BLaER1 treated with 17β-estradiol and CSF1 and Interleukin-3, amounts not matched to agents 10 nM and 100 nM (cell line): ENCODE results near the gene FUNDC2.

ENCODE experiments used
- H3K27ac ChIP-seq, 11 experiments: shearing (Covaris generic); formaldehyde crosslinking; 2 replicates each; pipeline ENCODE4 v1.8.1; 2022
- H3K27me3 ChIP-seq, 11 experiments: shearing (Covaris generic); formaldehyde crosslinking; 2 replicates each; pipeline ENCODE4 v1.8.1; 2022
- H3K36me3 ChIP-seq, 11 experiments: shearing (Covaris generic); formaldehyde crosslinking; 2 replicates each; pipeline ENCODE4 v1.8.1; 2022
- H3K4me1 ChIP-seq, 10 experiments: shearing (Covaris generic); formaldehyde crosslinking; 2 replicates each; pipeline ENCODE4 v1.8.1; 2022
- H3K4me2 ChIP-seq, 11 experiments: shearing (Covaris generic); formaldehyde crosslinking; 2 replicates each; pipeline ENCODE4 v1.8.1; 2022
- H3K4me3 ChIP-seq, 10 experiments: shearing (Covaris generic); formaldehyde crosslinking; 2 replicates each; pipeline ENCODE4 v1.8.1; 2022
- H3K9ac ChIP-seq, 11 experiments: shearing (Covaris generic); formaldehyde crosslinking; 2 replicates each; pipeline ENCODE4 v1.8.1; 2022
- H3K9me3 ChIP-seq, 11 experiments: shearing (Covaris generic); formaldehyde crosslinking; replicated peaks in 1 of 11; 2 replicates each; pipeline ENCODE4 v1.8.1; 2022
- H4K20me1 ChIP-seq, 11 experiments: shearing (Covaris generic); formaldehyde crosslinking; 2 replicates each; pipeline ENCODE4 v1.8.1; 2022
- Cebpa-rat ChIP-seq, 11 experiments: shearing (Covaris generic); IDR thresholded peaks; 2 replicates each; pipeline ENCODE4 v1.8.1; 2022

The FUNDC2 gene

GRCh38 chrX:155009994-155010472 lies 16.6 kb upstream of the FUNDC2 start:
- Histone ChIP-seq H3K4me3 (no peak overlapping the region), H3K27ac (no peak overlapping the region), H3K36me3 (no peaks in the 10 kb centered on the region), H3K27me3 (peaks cover 39 to 79% (median 69%) of the 10 kb centered on the region in 11 experiments), H4K20me1 (no peaks in the 10 kb centered on the region), H3K4me2 (no peak overlapping the region), H3K9me3 (0 out of 22 replicates have a peak, but pooled peaks cover 0 to 6% (median 0%) of the 10 kb centered on the region in 11 experiments), H3K4me1 (no peaks in the 10 kb centered on the region), H3K9ac (no peak overlapping the region)
- TF ChIP-seq Cebpa-rat (IDR thresholded peaks at IDR 0.05) = no peak

DNA sequence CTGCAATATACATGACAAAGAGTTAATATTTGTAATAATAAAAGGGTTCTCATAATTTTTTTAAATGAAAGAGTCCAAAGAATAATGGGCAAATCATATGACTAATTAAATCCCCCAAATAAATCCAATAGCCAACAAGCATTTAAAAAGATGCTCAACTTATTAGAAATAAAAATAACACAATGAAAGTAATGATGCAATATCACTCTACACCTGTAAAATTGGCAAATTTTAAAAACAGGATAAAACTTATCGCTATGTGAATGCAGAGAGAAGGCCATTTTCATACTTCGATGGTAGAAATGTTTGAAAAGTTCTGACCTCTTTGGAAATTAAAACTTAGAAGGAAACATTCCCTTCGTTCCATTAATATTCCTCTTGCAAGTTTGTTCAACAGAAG lies 6.1 kb upstream of the FUNDC2 start:
- H3K36me3 ChIP-seq = no peaks in the 10 kb centered on the region
- no peaks in the 10 kb centered on the region; a peak in 2 of 22 replicates for H4K20me1 ChIP-seq
- H3K4me2 ChIP-seq = no peak overlapping the region
- H3K9ac ChIP-seq = no peak overlapping the region
- H3K9me3 ChIP-seq = no peaks in the 10 kb centered on the region
- peaks cover 61 to 98% (median 89%) of the 10 kb centered on the region in 11 experiments for H3K27me3 ChIP-seq
- TF ChIP-seq Cebpa-rat (IDR thresholded peaks at IDR 0.05) = no peak
- H3K4me3 ChIP-seq = no peak overlapping the region
- no peak overlapping the region for H3K27ac ChIP-seq
- H3K4me1 ChIP-seq = peaks cover 0 to 15% (median 0%) of the 10 kb centered on the region in 10 experiments; a peak in 6 of 20 replicates

DNA sequence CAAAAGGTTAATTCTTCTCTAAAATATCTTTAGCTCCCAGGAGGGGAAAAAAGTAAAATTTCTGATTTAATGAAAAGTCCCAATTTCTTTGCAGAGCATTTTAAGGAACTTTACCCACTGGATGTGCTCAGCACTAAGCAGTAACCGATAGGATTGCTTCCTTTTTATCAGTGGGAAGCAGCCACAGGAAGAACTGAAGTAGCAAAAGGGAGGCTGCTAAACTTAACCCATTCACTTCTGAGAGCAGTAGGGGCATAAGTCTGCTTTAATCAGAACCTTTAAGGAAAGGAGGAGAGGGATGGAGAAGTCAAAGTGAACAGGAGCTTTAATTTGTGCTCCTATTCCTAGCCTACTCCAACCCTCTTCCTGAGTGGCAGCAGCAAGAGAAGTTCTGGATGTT lies 4.1 kb upstream of the FUNDC2 start, which contains the start of gene F8:
F8 (minus strand) TSS at position 139 of the 400 bp plus-strand sequence. CDS start 171 bp downstream, outside the sequence.
- TF ChIP-seq Cebpa-rat (IDR thresholded peaks at IDR 0.05) = no peak
- peaks cover 58 to 78% (median 69%) of the 10 kb centered on the region in 11 experiments for H3K27me3 ChIP-seq
- no peak within 1 kb of the TSS for H3K9ac ChIP-seq

DNA sequence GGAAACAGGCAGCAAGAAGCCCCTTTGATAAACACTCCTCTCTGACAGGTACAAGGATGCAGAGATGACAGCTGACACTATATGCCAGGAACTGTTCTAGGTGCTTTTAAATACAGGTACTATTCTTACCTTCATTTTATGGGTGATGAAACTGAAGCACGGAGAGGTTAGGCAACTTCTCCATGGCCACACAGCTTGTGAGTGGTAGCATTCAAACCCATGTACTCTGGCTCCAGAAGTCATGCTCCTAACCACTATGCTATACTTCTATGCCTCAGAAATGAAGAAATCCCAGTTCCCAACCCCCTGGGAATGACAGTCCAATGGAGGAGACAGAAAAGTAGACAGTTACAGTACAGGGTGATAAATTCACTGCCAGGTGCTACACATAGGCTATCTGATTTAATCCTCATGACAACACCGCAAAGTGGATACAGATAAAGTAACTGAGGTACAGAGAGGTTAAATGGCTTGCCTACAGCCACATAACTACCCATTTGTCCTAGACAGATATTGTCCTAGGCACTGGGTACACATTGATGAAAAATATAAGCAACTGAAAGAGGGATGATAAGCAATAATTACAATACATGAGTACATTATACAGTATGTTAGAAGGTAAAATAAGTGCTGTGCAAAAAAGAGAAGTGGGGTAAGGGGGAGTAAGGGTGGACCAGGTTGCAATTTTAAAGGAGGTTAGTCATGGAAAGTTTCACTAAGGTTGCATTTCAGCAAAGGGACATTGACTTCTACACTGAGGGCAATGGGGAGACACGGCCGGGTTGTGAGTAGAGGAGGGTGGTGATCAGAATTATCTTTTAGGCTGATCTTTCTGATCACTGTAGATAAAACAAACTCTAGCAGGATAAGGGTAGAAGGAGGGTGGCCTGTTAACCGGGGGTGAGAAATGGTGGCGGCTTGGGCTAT lies 2.5 kb upstream of the FUNDC2 start:
- Histone ChIP-seq H3K36me3 (no peaks in the 10 kb centered on the region), H3K9ac (no peak overlapping the region), H3K4me3 (no peak overlapping the region), H4K20me1 (peaks cover 0 to 4% (median 0%) of the 10 kb centered on the region in 11 experiments; a peak in 2 of 22 replicates), H3K27me3 (peaks cover 47 to 72% (median 62%) of the 10 kb centered on the region in 11 experiments), H3K9me3 (no peaks in the 10 kb centered on the region; a peak in 2 of 22 replicates), H3K27ac (no peak overlapping the region), H3K4me2 (no peak overlapping the region), H3K4me1 (peaks cover 0 to 29% (median 13%) of the 10 kb centered on the region in 10 experiments; a peak in 16 of 20 replicates)
- TF ChIP-seq Cebpa-rat (IDR thresholded peaks at IDR 0.05) = no peak

More for the DNA sequence above, 4.1 kb upstream of the FUNDC2 start, which contains the start of gene F8:
- no peaks in the 10 kb centered on the region for H3K36me3 ChIP-seq
- no peaks in the 10 kb centered on the region; a peak in 2 of 22 replicates for H3K9me3 ChIP-seq
- H3K27ac ChIP-seq = no peak within 1 kb of the TSS
- H3K4me1 ChIP-seq = peaks cover 0 to 15% (median 0%) of the 10 kb centered on the region in 10 experiments; a peak in 6 of 20 replicates
- H4K20me1 ChIP-seq = no peaks in the 10 kb centered on the region
- H3K4me3 ChIP-seq = no peak within 1 kb of the TSS
- peak within 1 kb of the TSS in 4 of 11 experiments; percentile 15 to 42 (median 37); a peak in 6 of 22 replicates for H3K4me2 ChIP-seq

DNA sequence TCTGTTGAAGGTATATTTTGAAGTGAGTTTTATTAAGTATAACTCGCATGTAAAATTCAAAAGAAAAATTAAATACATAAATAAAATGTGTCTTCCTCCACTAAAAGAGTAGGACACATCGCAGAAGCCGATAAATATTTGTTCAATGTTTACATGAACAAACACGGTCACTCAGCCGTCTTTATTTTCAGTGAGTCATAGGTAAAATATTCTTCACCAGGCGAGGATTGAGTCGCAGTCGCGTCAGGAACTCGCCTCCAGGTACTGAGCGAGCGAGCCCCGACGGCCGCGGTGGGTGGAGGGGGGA lies 271 bp upstream of the FUNDC2 start:
- H3K4me1 ChIP-seq = peaks cover 0 to 29% (median 13%) of the 10 kb centered on the region in 10 experiments; a peak in 16 of 20 replicates
- peaks cover 33 to 63% (median 50%) of the 10 kb centered on the region in 11 experiments for H3K27me3 ChIP-seq
- peak overlapping the region; percentile 38 to 75 (median 64) for H3K4me3 ChIP-seq
- no peak for TF ChIP-seq Cebpa-rat (IDR thresholded peaks at IDR 0.05)
- H3K9me3 ChIP-seq = peaks cover 0 to under 1% (median 0%) of the 10 kb centered on the region in 11 experiments; a peak in 2 of 22 replicates
- peak overlapping the region; percentile 67 to 95 (median 93); a peak in 21 of 22 replicates for H3K9ac ChIP-seq
- H3K27ac ChIP-seq = peak overlapping the region; percentile 18 to 97 (median 95); a peak in 20 of 22 replicates
- H4K20me1 ChIP-seq = peaks cover 0 to 8% (median 0%) of the 10 kb centered on the region in 11 experiments; a peak in 4 of 22 replicates
- no peaks in the 10 kb centered on the region for H3K36me3 ChIP-seq
- H3K4me2 ChIP-seq = peak overlapping the region in 5 of 11 experiments; percentile 24 to 44 (median 29); a peak in 6 of 22 replicates

DNA sequence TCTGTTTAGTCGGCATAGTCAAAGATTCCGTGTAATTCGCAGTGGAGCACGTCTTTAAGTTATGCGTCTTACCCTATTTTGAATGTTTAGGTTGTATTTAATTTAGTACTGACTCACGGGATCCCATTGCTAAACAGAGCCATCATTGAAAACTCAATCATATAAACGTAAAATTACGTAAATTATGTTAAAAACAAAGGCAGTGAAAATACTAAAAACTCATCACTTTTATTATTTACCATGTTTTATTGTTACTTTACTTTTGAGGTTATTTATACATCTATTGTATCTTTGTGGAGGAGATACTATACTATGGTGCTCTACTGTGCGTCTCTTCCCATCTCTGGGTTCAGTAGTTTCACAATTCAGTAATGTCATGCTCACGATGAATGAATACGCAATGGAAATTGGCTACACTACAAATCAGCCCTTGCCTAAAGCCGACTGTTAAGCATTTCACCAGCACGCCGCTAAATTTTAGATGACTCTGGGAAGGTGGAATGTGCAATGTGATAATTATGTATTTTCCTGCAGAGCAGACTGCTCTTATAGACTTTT lies 944 bp downstream of the FUNDC2 start:
- peaks cover 22 to 58% (median 39%) of the 10 kb centered on the region in 11 experiments; a peak in 21 of 22 replicates for H3K27me3 ChIP-seq
- TF ChIP-seq Cebpa-rat (IDR thresholded peaks at IDR 0.05) = no peak
- H3K4me1 ChIP-seq = peaks cover 0 to 21% (median 13%) of the 10 kb centered on the region in 10 experiments; a peak in 16 of 20 replicates
- peaks cover 0 to 10% (median 0%) of the 10 kb centered on the region in 11 experiments; a peak in 4 of 22 replicates for H4K20me1 ChIP-seq
- H3K36me3 ChIP-seq = no peaks in the 10 kb centered on the region
- peak overlapping the region; percentile 57 to 83 (median 68) for H3K4me2 ChIP-seq
- H3K27ac ChIP-seq = peak overlapping the region; percentile 88 to 97 (median 95)
- H3K4me3 ChIP-seq = peak overlapping the region; percentile 58 to 75 (median 64)
- H3K9me3 ChIP-seq = peaks cover 0 to 11% (median 0%) of the 10 kb centered on the region in 11 experiments; a peak in 6 of 22 replicates
- H3K9ac ChIP-seq = peak overlapping the region; percentile 88 to 95 (median 93)

DNA sequence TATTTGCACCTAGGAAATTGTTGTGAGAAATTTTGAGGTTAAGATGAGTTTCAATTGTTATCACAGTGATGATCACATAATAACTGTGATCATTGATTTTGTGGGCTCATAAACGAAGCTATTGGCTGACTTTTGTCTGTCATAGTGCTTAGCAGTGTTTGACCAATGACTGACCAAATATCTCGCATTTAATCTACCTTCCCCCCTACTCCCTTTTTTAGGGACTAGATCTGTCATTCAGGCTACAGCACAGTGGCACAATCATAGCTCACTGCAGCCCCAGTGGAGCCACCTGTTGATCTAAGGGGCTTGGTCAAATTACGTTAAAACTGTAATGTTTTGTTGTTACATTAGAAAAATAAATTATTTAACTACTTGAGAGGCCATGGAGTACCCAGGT lies 1.5 kb downstream of the FUNDC2 start:
- Histone ChIP-seq H4K20me1 (peaks cover 0 to 15% (median 0%) of the 10 kb centered on the region in 11 experiments; a peak in 4 of 22 replicates), H3K27ac (peak overlapping the region; percentile 88 to 97 (median 95); a peak in 20 of 22 replicates), H3K27me3 (peaks cover 16 to 58% (median 37%) of the 10 kb centered on the region in 11 experiments; a peak in 21 of 22 replicates), H3K36me3 (0 out of 22 replicates have a peak, but pooled peaks cover 0 to under 1% (median 0%) of the 10 kb centered on the region in 11 experiments), H3K4me2 (peak overlapping the region; percentile 57 to 83 (median 68)), H3K9me3 (peaks cover 0 to 15% (median 0%) of the 10 kb centered on the region in 11 experiments; a peak in 7 of 22 replicates), H3K9ac (peak overlapping the region; percentile 88 to 95 (median 93); a peak in 20 of 22 replicates), H3K4me1 (peaks cover 0 to 16% (median 13%) of the 10 kb centered on the region in 10 experiments; a peak in 15 of 20 replicates), H3K4me3 (peak overlapping the region; percentile 58 to 75 (median 64))
- TF ChIP-seq Cebpa-rat (IDR thresholded peaks at IDR 0.05) = no peak

GRCh38 chrX:155028877-155029291 lies 2.2 kb downstream of the FUNDC2 start:
- peak overlapping the region in 9 of 11 experiments; percentile 21 to 83 (median 67); a peak in 11 of 22 replicates for H3K4me2 ChIP-seq
- H3K9ac ChIP-seq = peak overlapping the region in 1 of 11 experiments; percentile 41; a peak in 2 of 22 replicates
- H4K20me1 ChIP-seq = peaks cover 0 to 15% (median 0%) of the 10 kb centered on the region in 11 experiments; a peak in 4 of 22 replicates
- H3K4me3 ChIP-seq = no peak overlapping the region
- H3K27ac ChIP-seq = no peak overlapping the region
- no peak for TF ChIP-seq Cebpa-rat (IDR thresholded peaks at IDR 0.05)
- peaks cover 0 to 15% (median 13%) of the 10 kb centered on the region in 10 experiments; a peak in 15 of 20 replicates for H3K4me1 ChIP-seq
- H3K27me3 ChIP-seq = peaks cover 9 to 58% (median 36%) of the 10 kb centered on the region in 11 experiments; a peak in 19 of 22 replicates
- H3K36me3 ChIP-seq = peaks cover 0 to 9% (median 7%) of the 10 kb centered on the region in 11 experiments; a peak in 9 of 22 replicates
- peaks cover 0 to 22% (median 7%) of the 10 kb centered on the region in 11 experiments; a peak in 7 of 22 replicates for H3K9me3 ChIP-seq
